ENCODE measurements around the gene RIN1. TPM values are rescaled to one million over a fixed set of nuclear protein-coding genes. Genes with fewer than 3 reads are reported as not detected.

Gene RIN1
- total RNA-seq, 3 donors from 2014 or later (not counting 1 experiment from before 2014, with no cell fraction given): 1.3 to 7.9 (median 2.5) TPM

DNA sequence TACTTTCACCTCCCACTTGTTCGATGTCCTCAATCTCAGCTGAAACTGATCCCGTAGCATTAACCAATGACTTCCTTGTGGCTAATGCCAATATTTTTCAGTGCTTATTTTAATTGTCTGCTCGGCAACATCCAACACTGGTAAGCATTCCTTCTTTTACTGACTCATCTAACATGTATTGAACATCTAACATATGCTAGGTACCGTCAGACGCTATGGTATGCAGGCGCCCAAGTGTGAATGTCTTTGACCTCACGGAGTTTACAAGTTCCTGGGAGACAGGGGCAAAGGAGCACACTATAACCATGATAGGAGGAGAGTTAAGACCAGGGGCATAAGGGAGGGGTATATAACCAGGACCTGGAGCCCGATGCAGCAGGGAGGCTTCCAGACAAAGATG lies 6.9 kb upstream of the RIN1 start:
- H3K27me3 Mint-ChIP-seq (ENCODE audit: low read depth in 2 of 2): peaks cover 0 to 10% of the 10 kb centered on the region in 2 donors
- DNase-seq: peak in 1 of 2 donors; percentile 4
- Histone ChIP-seq H3K4me3 (ENCODE audit: low read length) (no peak overlapping the region), H3K36me3 (ENCODE audit: control insufficient read depth, insufficient read depth, low read length) (peaks cover 38% of the 10 kb centered on the region), H3K27ac (ENCODE audit: low read length) (no peak overlapping the region), H3K4me1 (ENCODE audit: control insufficient read depth, insufficient read depth, low read length) (peaks cover 43% of the 10 kb centered on the region), H3K9me3 (ENCODE audit: control insufficient read depth, insufficient read depth, low read length) (no peaks in the 10 kb centered on the region), H3K27me3 (ENCODE audit: control insufficient read depth, insufficient read depth, low read length) (no peaks in the 10 kb centered on the region)
- no peaks in the 10 kb centered on the region for H3K36me3 Mint-ChIP-seq
- no peak for ATAC-seq
- intact Hi-C loops (cut with micrococcal nuclease): loop anchor here (10.0 kb wide), 1 partner anchor 1258 kb away; the partner anchor contains the start of genes CDCA5 and ZFPL1
- peak overlapping the region in 1 of 2 donors; percentile 96 for H3K27ac Mint-ChIP-seq
- TF ChIP-seq, protein P1, sequence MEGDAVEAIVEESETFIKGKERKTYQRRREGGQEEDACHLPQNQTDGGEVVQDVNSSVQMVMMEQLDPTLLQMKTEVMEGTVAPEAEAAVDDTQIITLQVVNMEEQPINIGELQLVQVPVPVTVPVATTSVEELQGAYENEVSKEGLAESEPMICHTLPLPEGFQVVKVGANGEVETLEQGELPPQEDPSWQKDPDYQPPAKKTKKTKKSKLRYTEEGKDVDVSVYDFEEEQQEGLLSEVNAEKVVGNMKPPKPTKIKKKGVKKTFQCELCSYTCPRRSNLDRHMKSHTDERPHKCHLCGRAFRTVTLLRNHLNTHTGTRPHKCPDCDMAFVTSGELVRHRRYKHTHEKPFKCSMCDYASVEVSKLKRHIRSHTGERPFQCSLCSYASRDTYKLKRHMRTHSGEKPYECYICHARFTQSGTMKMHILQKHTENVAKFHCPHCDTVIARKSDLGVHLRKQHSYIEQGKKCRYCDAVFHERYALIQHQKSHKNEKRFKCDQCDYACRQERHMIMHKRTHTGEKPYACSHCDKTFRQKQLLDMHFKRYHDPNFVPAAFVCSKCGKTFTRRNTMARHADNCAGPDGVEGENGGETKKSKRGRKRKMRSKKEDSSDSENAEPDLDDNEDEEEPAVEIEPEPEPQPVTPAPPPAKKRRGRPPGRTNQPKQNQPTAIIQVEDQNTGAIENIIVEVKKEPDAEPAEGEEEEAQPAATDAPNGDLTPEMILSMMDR (IDR thresholded peaks at IDR 0.05): no peak
- H3K4me1 Mint-ChIP-seq: peaks cover 36 to 41% of the 10 kb centered on the region in 2 donors
- peak overlapping the region; percentile 63 for H3K4me3 Mint-ChIP-seq
- no peaks in the 10 kb centered on the region for H3K9me3 Mint-ChIP-seq
- 97% methylated on average over 8 of the region's 8 CpGs for WGBS (ENCODE audit: insufficient coverage)

DNA sequence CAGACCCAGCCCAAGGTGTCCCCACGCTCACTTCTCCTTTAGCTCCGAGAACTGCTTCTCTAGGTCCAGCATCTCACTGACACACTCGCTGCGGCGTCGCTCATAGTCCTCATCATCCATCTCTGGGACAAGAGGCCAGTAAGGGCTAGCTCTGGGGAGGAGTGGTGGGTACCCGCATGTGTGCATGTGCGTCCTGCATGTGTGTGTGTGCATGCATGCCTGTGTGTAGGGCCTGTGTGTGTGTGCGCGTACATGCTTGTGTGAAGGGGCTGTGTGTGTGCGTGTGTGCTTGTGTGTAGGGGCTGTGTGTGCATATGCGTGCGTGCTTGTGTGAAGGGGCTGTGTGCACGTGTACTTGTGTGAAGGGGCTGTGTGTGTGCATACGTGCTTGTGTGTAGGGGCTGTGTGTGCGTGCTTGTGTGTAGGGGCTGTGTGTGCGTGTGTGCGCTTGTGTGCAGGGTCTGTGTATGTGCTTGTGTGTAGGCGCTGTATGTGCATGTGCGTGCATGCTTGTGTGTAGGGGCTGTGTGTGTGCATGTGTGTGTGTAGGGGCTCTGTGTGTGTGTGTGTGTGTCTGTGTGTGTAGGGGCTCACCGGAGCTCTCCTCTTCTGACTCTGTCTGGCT lies 5.4 kb upstream of the RIN1 start:
- Mint-ChIP-seq H3K4me1 (peaks cover 34 to 46% of the 10 kb centered on the region in 2 donors), H3K4me3 (peak overlapping the region; percentile 33), H3K9me3 (no peaks in the 10 kb centered on the region), H3K27ac (no peak overlapping the region), H3K36me3 (no peaks in the 10 kb centered on the region), H3K27me3 (ENCODE audit: low read depth in 2 of 2) (peaks cover 0 to 6% of the 10 kb centered on the region in 2 donors)
- ATAC-seq (no peak), DNase-seq (peak in 1 of 2 donors; percentile 1)
- intact Hi-C loops (cut with micrococcal nuclease): loop anchor here (10.0 kb wide), 1 partner anchor 1257 kb away; the partner anchor contains the start of genes CDCA5 and ZFPL1
- H3K27me3 ChIP-seq (ENCODE audit: control insufficient read depth, insufficient read depth, low read length): no peaks in the 10 kb centered on the region
- no peak overlapping the region for H3K4me3 ChIP-seq (ENCODE audit: low read length)
- TF ChIP-seq, protein P1 (IDR thresholded peaks at IDR 0.05): no peak
- WGBS (ENCODE audit: insufficient coverage): 97% methylated on average over 20 of the region's 21 CpGs
- no peak overlapping the region for H3K27ac ChIP-seq (ENCODE audit: low read length)
- H3K4me1 ChIP-seq (ENCODE audit: control insufficient read depth, insufficient read depth, low read length): peaks cover 42% of the 10 kb centered on the region
- H3K36me3 ChIP-seq (ENCODE audit: control insufficient read depth, insufficient read depth, low read length): peaks cover 49% of the 10 kb centered on the region
- no peaks in the 10 kb centered on the region for H3K9me3 ChIP-seq (ENCODE audit: control insufficient read depth, insufficient read depth, low read length)

DNA sequence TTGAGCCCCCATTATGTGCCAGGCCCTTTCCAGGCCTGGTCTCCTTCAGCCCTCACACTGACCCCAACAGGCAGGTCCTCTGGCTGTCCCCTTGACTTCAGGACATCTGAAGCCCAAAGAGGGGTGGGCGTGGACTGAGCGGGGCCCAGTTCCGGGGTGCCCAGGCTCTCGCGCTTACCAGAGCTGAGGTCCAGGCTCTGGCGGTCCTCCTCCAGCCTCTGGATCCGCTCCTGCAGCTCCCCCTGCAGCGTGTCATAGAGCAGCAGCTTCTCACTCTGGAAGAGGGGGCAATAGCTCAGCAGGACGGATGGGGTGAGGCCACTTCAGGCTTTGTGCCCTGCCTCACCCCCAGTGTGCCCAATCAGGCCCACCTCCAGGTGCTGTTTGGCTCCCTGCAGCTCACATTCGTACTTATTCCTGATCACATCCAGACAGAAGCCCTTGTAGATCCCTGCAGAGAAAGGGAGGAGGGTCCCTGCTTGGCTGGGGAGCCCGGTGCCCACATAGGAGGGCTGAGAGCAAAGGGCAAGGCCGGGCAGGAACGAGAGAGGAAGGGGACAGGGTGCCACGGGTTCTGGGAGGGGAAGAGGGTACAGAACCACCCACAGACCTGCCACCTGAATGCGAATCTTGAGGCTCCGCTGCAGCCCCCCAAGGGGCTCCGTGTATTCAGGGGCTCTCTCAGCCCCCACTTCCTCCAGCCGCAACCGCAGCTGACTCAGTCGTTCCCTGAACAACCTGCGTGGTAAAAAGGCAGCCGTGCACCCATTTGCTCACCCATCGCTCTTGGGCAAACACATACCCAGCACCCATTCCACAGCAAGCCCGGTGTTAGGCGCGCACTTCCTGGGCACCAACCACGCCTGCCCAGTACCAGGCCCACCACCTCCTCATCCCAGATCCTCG lies 4.6 kb upstream of the RIN1 start:
- intact Hi-C loops (cut with micrococcal nuclease): loop anchor here (10.0 kb wide), 1 partner anchor 1256 kb away; the partner anchor contains the start of genes CDCA5 and ZFPL1
- Mint-ChIP-seq H3K27ac (no peak overlapping the region), H3K4me3 (no peak overlapping the region), H3K36me3 (no peaks in the 10 kb centered on the region), H3K4me1 (peaks cover 41 to 53% of the 10 kb centered on the region in 2 donors), H3K27me3 (ENCODE audit: low read depth in 2 of 2) (peaks cover 0 to 11% of the 10 kb centered on the region in 2 donors), H3K9me3 (no peaks in the 10 kb centered on the region)
- DNase-seq (peak in 1 of 2 donors; percentile 2), ATAC-seq (no peak)
- Histone ChIP-seq H3K4me3 (ENCODE audit: low read length) (no peak overlapping the region), H3K36me3 (ENCODE audit: control insufficient read depth, insufficient read depth, low read length) (peaks cover 49% of the 10 kb centered on the region), H3K27ac (ENCODE audit: low read length) (no peak overlapping the region), H3K27me3 (ENCODE audit: control insufficient read depth, insufficient read depth, low read length) (no peaks in the 10 kb centered on the region), H3K4me1 (ENCODE audit: control insufficient read depth, insufficient read depth, low read length) (peaks cover 42% of the 10 kb centered on the region), H3K9me3 (ENCODE audit: control insufficient read depth, insufficient read depth, low read length) (no peaks in the 10 kb centered on the region)
- 95% methylated on average over 28 of the region's 28 CpGs for WGBS (ENCODE audit: insufficient coverage)
- TF ChIP-seq, protein P1 (IDR thresholded peaks at IDR 0.05): no peak
